Measurements from ENCODE around the gene ZFP36L2.
"Not testable (repeated sequence)": the region's sequence is repeated elsewhere in the genome, so short reads cannot be mapped to it uniquely, and the experiment has no call there.

ZFP36L2 gene

GRCh38 chr2:43207553-43208300 is 18.7 kb downstream of the ZFP36L2 start:
- no peak for DNase-seq (ENCODE audit: low spot score)

GRCh38 chr2:43206602-43207001 is 19.8 kb downstream of the ZFP36L2 start:
- DNase-seq (ENCODE audit: low spot score): no peak

- no peak for DNase-seq (ENCODE audit: low spot score)
These were observed 23.0 kb downstream of the ZFP36L2 start for GRCh38 chr2:43203373-43203772.

GRCh38 chr2:43202289-43202688 is 24.1 kb downstream of the ZFP36L2 start:
- no peak for DNase-seq (ENCODE audit: low spot score)

DNA sequence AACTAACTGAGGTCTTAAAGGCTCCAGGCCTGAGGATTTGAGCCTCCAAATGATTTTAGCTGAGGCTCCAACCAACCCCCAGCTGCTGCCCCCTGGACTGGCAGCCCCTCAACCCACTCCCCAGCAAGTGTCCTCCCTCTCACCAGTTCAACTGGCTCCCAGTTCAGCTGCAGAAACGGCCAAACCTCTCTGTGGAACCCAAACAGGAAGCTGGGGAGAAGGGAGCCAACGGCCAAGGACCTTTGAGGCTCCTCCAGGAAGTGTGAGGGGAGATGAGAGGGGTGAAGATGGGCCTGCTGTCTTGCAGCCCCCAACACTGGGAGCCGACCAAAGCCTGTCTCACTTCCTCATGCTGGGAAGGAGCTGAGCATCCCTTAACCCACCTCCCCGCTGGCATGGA is 24.9 kb downstream of the ZFP36L2 start:
- no peak for DNase-seq (ENCODE audit: low spot score)

DNA sequence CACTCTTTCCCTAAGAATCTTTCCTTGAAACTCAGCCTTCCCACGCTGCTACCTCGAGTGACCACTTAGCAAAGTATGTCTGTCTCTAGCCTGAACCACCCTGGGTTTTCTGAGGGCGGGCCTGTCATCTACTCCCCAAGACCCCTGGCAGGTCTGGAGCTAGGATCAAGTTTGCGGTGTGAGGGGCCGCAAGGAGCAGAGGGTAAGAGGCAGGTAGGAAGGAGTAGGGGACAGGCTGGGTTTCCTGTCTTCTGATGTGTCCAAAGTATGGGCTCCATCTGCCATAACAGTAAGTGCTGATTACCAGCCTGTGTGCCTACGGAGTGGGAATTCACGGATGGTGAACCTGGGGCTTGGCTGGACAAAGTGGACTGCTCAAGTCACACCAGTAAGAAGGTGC is 25.4 kb downstream of the ZFP36L2 start:
- no peak for DNase-seq (ENCODE audit: low spot score)

DNA sequence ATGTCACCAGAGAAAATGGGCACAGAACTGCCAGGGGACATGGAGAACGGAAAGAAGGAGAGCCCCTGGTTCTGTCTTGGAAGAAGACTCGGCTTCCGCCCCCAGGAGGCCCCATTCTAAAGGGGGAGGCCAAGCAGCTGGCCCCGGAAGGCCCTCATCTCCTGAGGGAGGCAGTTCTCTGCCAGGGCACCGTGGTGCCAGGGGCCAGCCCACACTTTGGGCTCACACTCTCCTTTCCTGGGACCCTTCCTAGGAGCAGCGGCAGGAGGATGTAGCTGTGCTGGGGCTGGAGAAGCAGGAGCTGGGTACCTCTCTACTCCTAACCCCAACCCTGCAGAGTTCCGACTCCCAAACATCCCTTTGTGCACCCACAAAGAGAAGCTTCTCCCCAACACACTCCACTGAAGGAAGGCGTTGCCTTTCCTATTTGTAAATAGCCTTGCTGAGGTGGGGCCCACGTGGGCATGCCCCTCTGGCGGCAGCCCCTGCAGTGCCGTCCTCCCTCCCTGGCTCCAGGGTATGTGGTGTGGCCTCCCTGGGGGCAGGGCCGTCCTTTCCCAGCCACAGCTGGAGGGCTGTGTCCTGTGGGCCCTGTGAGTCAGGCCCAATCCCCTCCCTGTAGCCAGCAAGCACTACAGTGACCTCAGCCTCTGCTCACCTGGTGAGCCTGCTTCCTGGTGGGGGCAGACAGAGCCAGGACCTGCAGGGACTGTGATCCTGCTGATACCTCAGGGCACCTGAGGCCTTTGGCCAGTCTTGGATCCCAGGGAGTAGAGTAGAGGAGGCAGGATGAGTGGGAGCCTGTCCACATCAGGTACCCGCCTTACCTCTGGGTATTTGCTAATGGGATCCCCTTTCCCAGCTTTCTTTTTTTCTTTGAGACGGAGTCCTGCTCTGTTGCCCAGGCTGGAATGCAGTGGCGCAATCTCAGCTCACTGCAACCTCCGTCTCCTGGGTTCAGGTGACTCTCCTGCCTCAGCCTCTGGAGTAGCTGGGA is 26.6 kb downstream of the ZFP36L2 start:
- DNase-seq (ENCODE audit: low spot score): no peak

GRCh38 chr2:43198263-43198662 is 28.1 kb downstream of the ZFP36L2 start:
- no peak for DNase-seq (ENCODE audit: low spot score)

- no peak for DNase-seq (ENCODE audit: low spot score)
These were observed 28.9 kb downstream of the ZFP36L2 start for GRCh38 chr2:43197588-43197896.

DNA sequence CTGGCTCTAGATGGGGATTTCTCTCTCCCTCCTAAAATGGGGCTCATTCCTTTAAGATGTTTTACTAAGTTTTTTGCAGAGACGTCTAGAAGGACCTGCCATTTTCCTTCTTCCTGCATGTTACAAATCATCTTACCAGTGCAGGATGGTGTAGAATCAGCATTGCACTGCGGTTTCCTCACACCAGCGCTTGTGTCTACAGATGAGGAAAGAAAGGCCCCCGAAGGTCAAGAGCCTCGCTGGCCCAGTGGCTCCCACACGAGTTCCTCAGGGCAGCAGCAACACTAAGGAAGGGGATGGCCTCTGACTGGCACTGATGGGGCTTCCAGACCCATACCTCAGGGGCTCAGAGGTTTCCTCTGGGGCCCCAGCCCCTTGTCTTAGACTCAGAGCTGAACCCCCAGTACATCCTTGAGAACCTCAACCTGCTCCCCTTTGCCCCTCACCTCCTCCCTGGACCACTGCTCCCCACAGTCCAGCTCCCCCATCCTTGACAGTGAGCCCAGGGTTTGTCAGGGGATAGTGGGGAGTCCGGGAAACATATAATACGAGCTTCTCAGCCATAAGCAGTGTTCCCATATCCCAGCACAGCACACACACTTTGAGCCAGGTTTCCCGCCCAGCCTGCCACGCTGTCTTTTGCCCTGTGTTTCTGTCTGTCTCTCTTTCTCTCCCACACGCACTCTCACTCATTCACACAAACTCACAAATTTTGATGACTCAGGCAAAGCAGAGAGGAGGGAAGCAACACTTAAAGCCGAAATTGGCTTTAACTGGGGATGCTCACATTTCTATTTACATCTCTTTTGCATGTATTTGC is 29.4 kb downstream of the ZFP36L2 start:
- DNase-seq (ENCODE audit: low spot score): no peak

GRCh38 chr2:43194121-43194869 is 32.1 kb downstream of the ZFP36L2 start:
- DNase-seq (ENCODE audit: low spot score): no peak

- DNase-seq (ENCODE audit: low spot score): no peak
These were observed 32.7 kb downstream of the ZFP36L2 start for GRCh38 chr2:43193652-43194120.

DNA sequence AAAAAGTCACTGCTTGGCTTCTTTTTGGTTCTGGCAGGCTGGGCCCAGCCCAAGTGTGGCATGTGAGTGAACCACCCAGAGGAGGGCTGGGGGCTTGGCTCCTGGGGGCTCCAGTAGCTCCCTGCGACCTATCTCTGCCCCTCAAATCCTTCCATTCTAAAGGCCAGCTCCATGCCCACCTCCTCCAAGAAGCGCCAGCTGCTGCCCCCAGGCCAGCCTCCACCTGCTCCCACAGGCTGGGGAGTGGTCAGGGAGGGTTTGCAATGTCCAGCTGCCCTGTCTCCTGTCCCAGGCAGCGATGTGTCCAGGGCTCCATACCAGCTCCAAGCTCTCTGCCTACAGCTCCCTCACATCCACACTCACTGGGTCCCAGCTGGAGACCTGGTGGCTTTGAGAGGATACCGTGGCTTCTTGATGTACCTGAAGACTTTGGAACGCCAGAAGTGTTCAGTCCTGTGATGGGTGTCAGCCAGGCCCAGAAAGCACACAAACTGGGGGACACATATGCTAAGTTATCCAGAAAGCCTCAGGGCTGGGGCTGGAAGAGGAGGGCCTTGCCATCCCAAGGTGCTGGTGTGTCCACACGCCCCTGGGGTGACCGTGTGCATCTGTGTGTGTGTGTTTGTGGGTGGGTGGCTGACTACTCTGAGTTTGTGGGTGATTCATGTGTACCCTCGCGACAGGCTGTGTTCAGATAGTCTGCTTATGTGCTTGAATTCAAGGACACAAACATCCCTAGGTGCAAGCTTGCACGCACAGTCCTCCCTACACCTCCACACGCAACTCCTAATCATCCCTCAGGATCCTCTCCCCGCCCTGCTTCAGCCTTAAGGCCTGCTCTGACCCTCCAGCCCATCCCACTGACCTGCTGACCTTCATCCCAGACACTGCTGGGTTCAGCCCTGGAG is 33.4 kb downstream of the ZFP36L2 start:
- DNase-seq (ENCODE audit: low spot score): no peak

- no peak for DNase-seq (ENCODE audit: low spot score)
These were observed 34.4 kb downstream of the ZFP36L2 start for GRCh38 chr2:43191947-43192516.

GRCh38 chr2:43190311-43191052 is 35.9 kb downstream of the ZFP36L2 start:
- no peak for DNase-seq (ENCODE audit: low spot score)

DNA sequence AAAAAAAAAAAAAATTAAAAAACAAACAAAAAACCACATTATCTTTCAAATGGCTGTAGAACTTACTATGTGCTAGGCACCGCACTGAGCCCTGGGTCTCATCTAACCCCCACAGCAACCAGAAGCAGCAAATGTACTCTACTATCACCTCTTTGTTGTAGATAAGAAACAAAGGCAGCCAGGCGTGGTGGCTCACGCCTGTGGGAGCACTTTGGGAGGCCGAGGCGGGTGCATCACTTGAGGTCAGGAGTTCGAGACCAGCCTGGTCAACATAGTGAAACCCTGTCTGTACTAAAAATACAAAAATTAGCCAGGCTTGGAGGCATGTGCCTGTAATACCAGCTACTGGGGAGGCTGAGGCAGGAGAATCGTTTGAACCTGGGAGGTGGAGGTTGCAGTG is 36.5 kb downstream of the ZFP36L2 start:
- DNase-seq (ENCODE audit: low spot score): not testable (repeated sequence)

DNA sequence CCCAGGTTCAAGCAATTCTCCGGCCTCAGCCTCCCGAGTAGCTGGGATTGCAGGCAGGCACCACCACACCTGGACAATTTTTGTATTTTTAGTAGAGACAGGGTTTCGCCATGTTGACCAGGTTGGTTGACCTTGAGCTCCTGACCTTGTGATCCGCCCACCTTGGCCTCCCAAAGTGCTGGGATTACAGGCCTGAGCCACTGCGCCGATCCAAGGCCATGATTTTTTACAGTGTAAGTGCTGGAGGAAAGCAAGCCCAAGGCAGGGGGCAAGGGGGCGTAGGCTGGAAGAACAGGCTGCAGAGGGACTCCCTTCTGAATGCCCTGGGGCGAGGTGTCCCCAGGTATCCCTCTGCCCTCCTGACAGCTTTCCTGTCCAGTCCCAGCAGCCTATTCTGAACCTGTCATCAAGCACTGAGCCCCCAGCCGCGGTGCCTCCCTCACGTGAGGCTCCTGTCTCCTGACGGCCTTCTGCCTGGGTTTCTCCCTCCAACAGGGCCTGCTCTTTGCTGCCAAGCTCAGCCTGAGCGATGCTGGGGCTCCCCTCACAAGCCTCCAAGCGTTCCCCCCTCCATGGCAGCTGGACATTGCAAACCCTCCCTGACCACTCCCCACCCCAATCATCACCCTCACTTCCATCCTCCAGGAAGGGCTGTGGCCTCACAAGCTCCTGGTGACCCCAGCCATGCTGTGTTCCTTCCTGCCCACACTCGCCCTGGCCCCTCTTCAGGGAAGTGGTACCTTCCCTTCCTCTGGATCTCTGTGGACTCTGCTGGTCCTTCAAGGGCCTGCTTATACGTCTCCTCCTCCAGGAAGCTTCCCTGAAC is 37.6 kb downstream of the ZFP36L2 start:
- DNase-seq (ENCODE audit: low spot score): no peak

- no peak for DNase-seq (ENCODE audit: low spot score)
These were observed 39.6 kb downstream of the ZFP36L2 start for GRCh38 chr2:43186679-43187374.

All from D341Med (cell line).